DMS 273 (cell line): ENCODE measurements around the gene NPB.

Source experiments
- DNase-seq: peaks from one replicate; lab custom pipeline; 2025; ENCODE audit not compliant: unreplicated experiment; lab: John Stamatoyannopoulos, UW

Gene NPB

DNA sequence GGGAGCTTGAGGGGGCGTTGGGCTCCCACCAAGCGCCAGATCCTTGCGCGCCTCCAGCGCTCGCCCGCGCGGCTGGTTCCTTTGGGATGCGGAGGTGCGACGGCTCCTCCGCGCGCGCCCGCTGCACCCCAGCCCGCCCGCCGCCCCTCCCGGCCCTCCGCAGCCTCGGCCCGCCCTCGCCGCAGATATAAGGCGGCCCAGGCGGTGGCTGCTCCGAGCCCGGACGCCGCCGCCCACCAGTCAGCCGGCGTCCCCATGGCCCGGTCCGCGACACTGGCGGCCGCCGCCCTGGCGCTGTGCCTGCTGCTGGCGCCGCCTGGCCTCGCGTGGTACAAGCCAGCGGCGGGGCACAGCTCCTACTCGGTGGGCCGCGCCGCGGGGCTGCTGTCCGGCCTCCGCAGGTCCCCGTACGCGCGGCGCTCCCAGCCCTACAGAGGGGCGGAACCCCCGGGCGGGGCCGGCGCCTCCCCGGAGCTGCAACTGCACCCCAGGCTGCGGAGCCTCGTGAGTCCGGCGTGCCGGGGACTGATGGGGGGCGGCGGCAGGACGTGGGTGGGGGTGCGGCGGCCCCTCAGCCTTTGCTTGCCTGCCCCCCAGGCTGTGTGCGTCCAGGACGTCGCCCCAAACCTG is at the start of gene NPB:
Gene NPB (plus strand): TSS at position 216 of the 630 bp plus-strand sequence. CDS start 40 bp downstream, at position 256.
- DNase-seq = peak; percentile 67

DNA sequence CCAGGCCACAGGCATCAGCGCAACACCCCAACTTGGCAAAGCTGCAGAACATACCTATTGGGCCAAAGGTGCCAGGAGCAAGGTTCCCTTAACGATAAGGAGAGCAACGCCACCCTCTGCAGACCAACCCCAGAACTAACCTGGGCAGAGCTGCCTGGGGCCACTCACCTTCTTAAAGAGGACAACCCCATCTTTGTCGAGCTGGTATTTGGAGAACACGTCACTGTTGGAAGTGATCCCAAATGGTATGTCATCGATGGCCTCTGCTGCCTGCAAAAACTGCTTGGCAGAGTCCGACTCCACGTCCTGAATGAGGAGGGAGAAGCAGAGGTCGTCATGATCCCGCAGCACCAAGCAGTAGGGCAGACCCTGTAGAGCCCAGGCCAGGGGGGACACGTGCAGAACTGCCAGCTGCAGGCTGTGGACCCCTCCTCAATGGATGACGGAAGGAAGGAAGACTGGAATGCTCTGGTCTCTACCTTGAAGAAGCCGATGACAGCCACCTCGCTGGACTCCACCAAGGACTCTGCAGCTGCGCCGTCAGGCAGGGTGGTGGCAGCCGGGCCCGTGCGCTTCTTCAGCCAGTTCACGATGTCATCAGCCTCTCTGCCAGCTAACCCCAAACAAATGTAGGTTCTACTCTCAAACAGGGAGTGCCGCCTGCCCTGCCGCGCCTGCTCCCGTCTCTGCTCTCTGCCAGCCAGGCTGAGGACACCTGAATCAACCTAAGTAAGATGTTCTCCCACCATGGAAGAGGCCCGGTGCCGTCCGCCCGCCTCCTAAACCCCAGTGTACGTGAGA is 46.9 kb upstream of the NPB start:
- DNase-seq = no peak

DNA sequence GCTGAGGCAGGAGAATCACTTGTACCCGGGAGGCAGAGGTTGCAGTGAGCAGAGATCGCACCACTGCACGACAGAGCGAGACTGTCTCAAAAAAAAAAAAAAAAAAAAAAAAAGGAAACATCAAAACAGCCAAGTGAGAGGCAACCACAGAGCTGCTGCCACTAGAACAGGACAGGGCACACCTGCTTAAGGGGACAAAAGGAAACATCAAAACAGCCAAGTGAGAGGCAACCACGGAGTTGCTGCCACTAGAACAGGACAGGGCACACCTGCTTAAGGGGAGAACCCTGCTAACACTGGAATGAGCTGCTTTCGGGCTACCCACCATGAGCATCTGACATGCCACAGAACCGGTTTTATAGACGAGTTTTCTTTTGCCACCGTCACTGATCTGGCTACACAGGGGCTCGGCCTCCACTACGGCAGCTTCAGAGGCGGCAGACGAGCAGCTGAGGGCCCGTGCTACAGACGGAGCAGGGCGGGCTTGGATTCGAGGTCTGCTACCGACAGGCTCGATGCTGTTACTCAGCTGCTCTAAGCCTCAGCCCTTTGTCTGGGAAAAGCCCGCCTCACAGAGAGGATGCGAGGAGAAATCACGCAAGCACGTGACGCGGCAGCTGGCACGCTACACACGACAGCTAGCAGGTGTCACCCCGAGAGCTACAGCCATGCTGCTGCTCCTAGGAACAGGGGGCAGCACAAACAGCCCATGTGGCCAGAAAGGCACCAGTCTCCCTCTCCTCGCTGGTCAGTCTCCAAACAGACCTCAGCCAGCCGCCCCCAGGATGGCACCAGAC is 43.7 kb upstream of the NPB start:
- DNase-seq = no peak

DNA sequence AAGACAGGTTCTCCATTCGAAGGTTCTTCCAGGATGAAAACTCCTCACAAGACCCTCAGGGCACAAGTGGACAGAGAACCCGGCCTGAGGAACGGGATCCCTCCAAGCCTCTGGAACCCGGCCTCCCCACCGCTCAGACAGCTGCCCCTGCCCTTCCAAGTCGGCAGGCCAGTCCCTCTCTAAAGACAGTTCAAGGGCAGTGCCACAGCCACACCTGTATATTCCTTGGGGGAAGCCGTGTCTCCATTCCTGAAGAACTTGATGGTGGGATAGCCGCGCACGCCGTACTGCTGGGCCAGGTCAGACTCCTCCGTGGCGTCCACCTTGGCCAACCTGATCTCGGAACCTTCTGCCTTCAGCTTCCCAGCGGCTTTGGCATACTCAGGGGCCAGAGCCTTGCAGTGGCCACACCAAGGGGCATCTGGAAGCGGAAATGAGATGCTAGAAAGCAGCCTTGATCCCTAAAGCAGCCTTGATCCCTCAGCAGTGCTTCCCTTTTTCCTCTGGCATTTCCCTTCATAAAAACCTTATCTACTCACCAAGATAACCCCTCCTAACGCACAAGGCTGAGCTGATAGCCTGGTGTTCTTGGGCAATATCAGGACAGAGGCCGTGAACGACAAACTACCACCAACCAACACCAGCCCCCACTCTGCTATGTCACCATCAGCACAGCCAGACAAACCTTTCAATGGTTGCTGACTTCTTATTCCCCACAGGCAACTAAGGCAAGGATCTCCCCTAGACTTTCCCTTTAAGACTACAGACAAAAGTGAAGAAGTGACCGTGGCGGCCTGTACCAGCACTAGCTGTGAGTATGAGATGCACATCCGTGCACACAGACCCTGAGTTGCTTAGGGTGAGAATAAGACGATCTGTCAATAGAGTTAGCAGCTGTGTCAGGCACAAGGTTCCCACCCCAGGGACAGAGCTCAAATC is 42.8 kb upstream of the NPB start:
- DNase-seq = peak; percentile 51

DNA sequence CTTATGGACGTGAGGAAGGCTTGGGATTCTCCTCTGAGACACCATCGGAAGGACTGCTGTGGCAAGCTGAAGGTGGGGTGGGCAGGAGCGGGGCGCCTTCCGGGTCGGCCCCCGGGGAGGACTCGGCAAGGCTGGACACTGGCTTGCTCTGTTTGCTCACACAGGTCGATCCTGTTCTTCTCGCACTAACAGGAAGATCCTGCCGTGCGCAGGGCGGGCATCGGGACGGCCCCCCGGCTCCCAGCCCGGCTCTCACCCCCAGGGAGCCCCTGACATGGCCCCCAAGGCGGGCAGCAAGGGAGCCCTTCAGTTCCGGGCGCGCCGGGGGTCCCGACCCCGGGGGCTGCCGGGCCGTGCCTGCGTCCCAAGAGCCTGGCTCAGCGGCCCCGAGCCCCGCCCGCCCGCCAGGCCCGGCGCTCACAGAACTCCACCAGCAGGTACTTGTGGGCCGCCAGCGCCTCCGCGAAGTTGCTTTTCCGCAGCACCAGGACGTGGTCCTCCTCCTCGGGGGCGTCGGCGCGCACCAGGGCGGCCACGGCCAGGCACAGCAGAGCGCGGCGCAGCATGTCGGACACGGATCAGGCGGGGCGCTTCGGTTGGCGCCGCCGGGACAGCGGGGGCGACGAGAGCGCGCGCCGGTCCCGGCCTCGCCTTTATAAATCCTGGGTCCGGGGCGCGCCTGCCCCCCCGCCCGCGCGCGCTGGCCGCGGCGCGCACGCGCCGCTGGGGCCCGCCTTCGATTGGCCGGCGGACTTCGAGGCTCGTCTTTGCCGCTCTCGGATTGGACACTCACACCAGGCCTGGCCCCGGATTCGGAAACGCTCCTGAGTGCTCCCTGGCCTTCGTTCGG is 41.9 kb upstream of the NPB start, which contains the start of gene P4HB:
Gene P4HB (minus strand): TSS at position 630 of the 850 bp plus-strand sequence. CDS start 64 bp downstream, at position 566.
- DNase-seq = no peak

DNA sequence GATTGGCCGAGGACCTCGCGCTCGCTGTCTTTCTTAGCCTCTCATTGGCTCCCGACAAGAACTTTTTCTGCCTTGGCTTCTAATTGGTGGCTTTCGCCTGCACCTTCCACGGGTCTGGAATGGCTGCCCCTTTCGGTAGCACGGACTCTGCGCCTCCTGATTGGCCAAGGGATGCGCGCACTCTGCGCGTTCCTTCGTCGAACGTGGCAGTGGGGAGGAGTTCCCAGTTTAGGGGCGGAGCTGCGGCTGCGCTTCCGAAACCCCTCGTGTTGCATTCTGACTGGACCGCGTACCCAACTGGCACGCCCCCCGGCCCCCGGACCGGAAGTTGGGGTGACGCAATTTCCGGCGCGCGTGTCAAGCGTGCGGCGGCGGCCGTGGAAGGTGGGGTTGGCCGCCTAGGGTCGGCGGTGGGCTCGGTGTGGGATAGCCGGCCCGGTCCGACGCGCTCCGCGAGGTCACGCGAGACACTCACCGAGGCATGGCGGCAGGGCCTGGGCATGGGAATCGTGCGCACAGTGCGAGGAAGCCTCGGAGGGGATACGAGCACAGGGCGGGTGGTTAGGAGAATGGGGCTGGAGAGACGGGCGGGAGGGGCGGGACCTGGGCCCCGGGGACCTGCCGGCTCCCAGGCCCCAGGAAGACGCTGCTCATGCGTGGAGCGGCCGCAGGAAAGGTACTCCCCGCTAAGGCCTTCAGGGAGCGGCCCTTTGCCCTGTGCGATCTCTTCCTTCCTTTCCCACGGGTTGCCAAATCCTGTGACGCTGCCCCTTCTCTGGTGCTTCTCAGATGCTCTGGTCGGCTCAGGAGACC is 41.1 kb upstream of the NPB start:
- peak; percentile 100 for DNase-seq

DNA sequence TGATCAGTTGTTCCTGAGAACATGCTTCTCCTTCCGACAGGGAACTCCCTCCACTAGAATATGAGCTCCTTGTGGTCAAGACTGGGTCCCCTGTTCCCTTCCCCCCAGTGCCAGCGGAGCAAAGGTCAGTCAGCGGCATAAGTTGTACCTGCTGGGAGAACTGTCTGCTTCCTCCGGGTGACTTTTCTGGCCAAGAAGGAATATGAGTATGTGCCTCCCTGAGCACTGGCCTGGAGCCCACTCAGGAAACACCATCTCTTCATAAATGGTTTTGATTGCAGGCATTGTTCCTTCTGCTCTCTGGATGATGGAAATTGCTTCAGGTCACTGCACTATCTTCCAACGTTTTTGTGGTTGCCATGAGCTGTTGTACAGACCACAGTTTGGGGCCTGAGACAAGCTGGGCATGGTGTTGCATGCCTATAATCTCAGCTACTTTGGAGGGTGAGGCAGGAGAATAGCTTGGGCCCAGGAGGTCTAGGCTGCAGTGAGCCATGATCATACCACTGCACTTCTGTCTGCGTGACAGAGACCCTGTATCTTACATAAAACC is 38.8 kb upstream of the NPB start:
- no peak for DNase-seq

DNA sequence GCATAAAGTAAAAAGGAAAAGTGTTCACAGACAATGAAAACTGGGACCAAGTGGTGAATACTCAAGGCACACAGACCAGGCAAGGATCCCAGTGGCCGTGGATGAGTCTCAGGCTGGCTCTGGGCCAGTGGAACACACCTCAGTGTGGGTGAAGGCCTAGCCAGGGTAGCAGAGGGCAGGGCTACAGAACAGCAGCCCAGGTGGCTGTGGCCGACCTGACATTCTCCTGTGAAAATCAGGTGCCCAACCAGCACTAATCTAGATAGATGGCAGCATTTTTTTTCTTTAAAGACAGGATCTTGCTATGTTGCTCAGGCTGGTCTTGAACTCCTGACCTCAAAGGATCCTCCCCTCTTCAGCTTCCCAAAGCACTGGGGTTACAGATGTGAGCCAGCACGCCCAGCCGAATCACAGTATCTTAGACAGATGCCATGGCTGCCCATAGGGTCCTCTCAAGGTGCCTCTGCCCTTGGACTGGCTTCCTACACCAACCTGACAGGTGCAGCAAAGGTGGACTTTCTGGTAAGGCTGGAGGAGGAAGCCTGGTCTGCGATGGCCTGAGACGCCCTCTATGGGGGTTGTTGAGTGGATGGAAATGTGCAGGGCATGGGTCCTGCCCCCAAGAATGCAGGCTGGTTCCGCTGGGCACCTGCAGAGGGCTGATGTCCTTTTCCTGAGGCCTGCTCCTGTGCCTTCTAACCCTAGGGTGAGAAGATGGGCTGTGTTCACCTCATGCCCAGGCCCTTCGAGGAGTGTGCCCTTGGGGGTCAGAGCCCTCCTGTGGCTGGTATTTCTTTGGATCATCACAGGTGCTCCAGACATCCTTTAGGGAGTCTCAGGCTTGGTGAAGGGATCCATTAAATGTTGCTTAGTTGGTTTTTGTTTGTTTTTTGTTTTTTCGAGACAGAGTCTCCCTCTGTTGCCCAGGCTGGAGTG is 37.9 kb upstream of the NPB start:
- DNase-seq = no peak

DNA sequence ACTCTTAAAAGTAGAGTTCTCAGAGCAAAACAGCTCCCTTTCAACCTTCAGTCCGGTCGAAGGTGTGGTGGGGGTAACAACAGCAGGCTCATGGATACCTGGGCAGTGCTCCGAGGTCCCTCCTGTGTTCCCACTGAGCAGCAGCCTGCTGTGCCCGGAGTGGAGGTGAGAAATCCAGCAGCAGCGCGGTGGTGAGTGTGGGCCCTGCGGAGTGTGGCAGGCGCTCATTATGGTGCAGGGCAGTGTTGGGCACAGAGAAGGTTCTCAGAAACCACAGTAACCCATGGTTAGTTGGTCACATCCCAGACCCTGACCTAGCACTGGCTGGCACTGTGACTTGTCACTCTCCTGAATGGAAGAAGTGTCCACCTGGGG is 36.7 kb upstream of the NPB start:
- no peak for DNase-seq

DNA sequence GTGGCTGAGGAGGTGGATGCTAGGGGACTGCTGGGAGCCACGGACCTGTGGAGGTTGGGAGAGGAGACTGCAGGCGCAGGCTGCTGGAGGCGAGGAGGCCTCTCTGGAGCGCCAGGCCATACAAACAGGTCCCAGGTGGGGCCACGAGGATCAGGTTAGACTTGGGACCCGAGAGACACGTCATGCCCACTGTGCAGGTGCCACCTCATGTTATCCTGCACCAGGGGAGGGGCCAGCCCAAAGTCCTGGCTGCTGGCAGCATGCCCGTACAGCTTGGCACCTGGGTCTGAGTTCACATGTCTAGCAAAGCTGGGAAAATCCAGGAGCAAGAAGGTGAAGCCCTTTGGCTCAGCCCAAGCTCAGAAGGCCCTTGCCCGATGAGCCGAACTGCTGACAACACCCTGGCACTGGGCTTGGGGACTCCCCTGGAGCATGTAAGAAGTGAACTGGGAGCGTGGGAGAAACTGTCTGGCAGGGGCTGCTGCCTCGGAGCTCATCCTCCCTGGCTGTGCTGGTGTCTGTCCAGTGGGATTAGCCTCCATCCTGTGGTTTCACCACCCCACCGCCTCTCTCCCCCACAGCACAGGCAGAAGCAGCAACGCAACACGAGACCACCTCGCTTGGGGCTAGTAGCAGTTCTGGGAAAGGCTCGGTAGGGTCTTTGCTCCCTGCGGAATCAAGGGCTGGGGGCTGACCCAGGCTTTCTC is 36.2 kb upstream of the NPB start:
- DNase-seq = peak; percentile 64

DNA sequence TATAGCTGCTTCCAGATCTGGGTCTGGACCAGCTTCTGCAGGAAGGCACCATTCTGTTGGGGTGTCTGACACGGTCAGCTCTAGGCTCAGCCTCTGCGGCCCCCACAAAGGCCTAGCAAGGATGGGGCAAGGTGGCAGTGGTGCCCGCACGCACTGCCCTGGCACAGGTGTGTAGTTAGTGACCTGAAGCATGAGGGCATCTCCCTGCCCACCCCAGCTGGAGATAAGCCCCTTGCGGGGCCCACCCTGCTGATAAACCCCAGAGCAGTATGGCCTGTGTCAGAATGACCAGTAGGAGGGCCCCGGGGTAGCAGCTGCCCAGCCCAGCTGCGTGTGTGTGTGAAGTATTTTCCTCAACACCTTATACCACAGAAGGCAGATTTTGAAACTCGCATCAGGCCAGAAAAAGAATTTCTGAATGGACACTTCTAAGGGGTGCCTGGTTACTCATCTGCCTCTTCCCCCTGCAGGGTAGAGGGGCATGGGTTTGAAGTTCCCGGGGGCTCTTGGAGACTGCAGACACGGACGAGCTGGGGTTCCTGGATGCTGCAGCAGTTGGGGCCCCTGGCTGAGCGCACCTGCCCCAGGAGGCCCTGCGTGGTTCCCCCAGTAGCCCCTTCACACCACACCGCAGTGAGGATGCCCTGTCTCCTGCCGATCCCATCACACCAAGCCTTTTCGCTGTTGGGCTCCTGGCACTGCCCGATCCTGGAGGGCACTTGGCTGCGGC is 35.4 kb upstream of the NPB start:
- peak; percentile 62 for DNase-seq

DNA sequence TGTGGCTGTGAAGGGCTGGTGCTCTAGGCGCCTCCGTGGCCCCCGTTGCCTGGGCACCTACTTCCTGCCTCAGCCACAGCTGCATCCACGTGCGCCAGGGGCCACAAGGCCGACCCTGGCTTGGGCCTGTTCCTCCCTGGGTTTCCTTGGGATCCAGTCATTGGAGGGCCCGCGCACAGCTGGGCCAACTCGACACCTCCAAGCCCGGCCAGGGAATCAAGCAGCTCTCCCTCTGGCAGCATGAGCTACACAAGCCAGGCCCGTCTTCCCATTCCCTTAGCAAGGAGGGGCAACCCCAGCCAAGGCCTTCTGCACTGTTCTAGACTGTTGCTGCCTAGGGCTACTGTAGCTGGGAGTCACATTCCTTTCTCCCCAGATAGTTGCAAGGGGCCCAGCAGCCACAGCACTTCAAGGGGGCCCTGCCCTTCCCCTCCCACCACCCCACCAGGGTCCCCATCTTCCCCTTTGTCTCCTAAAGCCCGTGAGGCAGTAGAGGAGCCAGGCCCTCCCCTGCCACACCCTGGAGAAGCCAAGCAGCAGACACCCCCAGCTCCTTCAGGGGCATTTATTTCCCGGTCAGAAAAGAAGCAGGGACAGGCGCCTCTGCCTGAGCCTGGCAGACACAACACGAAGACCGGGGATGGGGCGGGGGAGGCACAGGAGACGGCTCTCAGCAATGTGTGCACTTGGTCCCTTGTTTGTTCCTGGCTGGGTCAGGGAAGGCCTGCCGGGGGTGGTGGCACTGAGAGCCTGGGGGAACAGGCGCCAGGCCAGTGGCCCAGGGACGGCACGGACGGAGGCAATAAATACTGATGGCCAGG is 34.7 kb upstream of the NPB start:
- peak; percentile 86 for DNase-seq

DNA sequence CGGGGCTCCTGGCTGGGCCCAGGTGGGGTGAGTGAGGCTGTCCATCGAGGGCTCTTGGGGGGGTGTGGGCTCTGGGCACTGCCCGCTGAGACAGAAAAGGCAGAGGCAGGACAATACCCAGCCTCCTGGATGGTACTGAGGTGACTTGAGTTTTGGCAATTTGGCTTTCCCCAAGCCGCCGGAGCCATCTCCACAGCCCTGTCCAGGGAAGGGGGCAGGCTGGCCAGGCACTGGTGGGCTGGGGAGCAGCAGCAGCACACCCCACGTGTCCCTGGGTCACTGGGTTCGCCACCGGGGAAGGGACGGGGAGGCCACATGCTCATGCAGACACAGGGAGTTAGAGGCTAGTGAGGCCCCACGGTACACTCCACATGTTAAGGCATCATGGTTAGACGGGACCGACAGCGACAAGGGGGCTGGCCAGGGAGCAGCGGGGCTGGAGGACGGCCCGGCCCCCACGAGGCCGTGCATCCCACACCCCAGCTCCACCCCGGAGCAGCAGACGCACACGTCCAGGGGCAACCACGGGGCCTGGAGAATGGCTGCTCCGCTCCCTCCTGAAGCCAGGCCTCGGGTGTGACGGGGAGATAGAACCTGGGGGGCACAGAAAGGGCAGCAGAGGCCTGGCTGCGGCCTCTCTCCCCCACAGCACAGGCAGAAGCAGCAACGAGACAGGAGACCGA is 33.9 kb upstream of the NPB start:
- peak; percentile 71 for DNase-seq

DNA sequence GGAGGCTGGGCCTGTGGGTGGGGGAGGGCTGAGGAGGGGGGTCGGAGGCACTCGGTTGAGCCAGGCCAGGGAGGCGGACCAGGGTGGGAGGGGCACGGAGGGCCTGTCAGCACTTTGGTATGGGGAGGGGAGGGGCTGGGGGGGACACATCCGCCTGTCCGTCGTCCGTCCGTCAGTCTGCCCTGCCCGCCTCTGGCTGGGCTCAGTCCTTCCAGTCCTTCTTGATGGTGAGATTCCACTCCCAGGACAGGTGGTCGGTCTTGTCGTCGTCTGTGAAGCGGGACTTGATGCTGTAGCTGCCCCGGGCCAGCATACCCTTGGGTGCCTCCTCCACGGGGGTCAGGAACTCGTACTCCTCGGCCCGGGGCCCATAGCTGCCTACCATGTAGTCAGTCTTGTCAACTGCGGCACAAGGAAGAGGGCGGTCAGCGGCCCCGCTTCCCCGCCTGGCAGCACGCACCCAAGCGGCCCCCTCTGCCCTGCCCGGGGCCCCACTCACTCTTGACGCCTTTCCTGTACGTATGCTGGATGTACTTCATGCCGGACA is 33.3 kb upstream of the NPB start:
- peak; percentile 65 for DNase-seq
